RWPE1 (cell line): ENCODE results near the gene CMIP.

Experiments
- CTCF ChIA-PET: fragments of 350-600 bp; sonication (Branson Sonifier 250); formaldehyde crosslinking; extraction: SDS; loops from one replicate; lab custom pipeline; 2021; lab: Yijun Ruan, JAX
- POLR2A ChIA-PET: fragments of 400-600 bp; formaldehyde crosslinking; extraction: SDS; loops from one replicate; lab custom pipeline; 2020; ENCODE audit warnings: antibody characterized with exemption; ENCODE audit not compliant: low non-redundant PET; lab: Yijun Ruan, JAX
- DNase-seq: peaks from one replicate; pipeline ENCODE4 v3.0.0; 2012; ENCODE audit warnings: low spot score
- H3K27ac ChIP-seq: fragments of 450-650 bp; 2 replicates; pipeline ENCODE4 v1.5.1; 2017
- CTCF ChIP-seq: fragments of 450-650 bp; conservative IDR thresholded peaks from 2 replicates; pipeline ENCODE4 v1.5.1; 2017; ENCODE audit warnings: low read depth, mild to moderate bottlenecking

Gene CMIP

GRCh38 chr16:81495321-81496234 lies 51.0 kb downstream of the CMIP start:
- TF ChIP-seq CTCF, result no peak
- H3K27ac ChIP-seq, result peak overlapping the region; percentile 97
- CTCF ChIA-PET, result no interaction called here
- POLR2A ChIA-PET, result interaction anchor here (0.5 kb wide), 1 partner anchor 39 kb away, joined by 3 read pairs; no protein-coding TSS in a partner anchor
- no peak for DNase-seq

GRCh38 chr16:81496321-81496720 lies 51.7 kb downstream of the CMIP start:
- ChIA-PET CTCF (no interaction called here), POLR2A (interaction anchor here (0.5 kb wide), 1 partner anchor 40 kb away, joined by 3 read pairs; no protein-coding TSS in a partner anchor)
- H3K27ac ChIP-seq, result no peak overlapping the region

GRCh38 chr16:81496742-81497141 lies 52.1 kb downstream of the CMIP start:
- CTCF ChIA-PET, result no interaction called here
- DNase-seq, result no peak
- POLR2A ChIA-PET, result no interaction called here
- TF ChIP-seq CTCF, result no peak
- peak overlapping the region; percentile 93 for H3K27ac ChIP-seq

More at GRCh38 chr16:81496321-81496720, 51.7 kb downstream of the CMIP start:
- TF ChIP-seq CTCF, result no peak
- no peak for DNase-seq

- DNase-seq, result no peak
- ChIA-PET POLR2A (no interaction called here), CTCF (no interaction called here)
- H3K27ac ChIP-seq, result peak overlapping the region; percentile 93
- no peak for TF ChIP-seq CTCF
Measured at GRCh38 chr16:81497690-81498089, 53.1 kb downstream of the CMIP start.

- ChIA-PET POLR2A (no interaction called here), CTCF (no interaction called here)
- TF ChIP-seq CTCF, result no peak
- peak overlapping the region; percentile 93 for H3K27ac ChIP-seq
- DNase-seq, result no peak
Measured at GRCh38 chr16:81498351-81498750, 53.7 kb downstream of the CMIP start.

GRCh38 chr16:81499576-81500380 lies 55.2 kb downstream of the CMIP start:
- ChIA-PET POLR2A (interaction anchor here (0.6 kb wide), 1 partner anchor 19 kb away, joined by 4 read pairs; no protein-coding TSS in a partner anchor), CTCF (interaction anchor here (0.7 kb wide), 2 partner anchors 13 to 99 kb away, joined by 4 to 5 read pairs; no protein-coding TSS in a partner anchor)
- TF ChIP-seq CTCF, result no peak
- H3K27ac ChIP-seq, result peak overlapping the region; percentile 93
- peak; percentile 82 for DNase-seq
